Natural killer cell (primary cell): ENCODE results near the gene CDC73. TPM values are rescaled to one million over a fixed set of nuclear protein-coding genes. Genes with fewer than 3 reads are reported as not detected.

Experiments used
- ATAC-seq, 3 donors: fragments of 150-1000 bp in 2 of 3; fragments of 200-7000 bp in 1 of 3; cut with Tn5 transposase; 1 replicate in 1 of 3; 2 replicates in 2 of 3; pipeline ENCODE4 v1.10.0; 2021; ENCODE audit warnings: mild to moderate bottlenecking in 2 of 3, moderate library complexity in 2 of 3
- DNase-seq, 2 donors: peaks; one replicate each; pipeline versions ENCODE4 v3.0.0 to v3.0.0-alpha.2; 2013 to 2021; ENCODE audit warnings: mixed read lengths in 1 of 2
- H3K27ac ChIP-seq: one replicate; pipeline ENCODE4 v1.5.1; 2013; ENCODE audit warnings: mild to moderate bottlenecking, low read length
- H3K27me3 ChIP-seq: one replicate; pipeline ENCODE4 v1.6.1; 2013; ENCODE audit warnings: low read length; ENCODE audit not compliant: control insufficient read depth, insufficient read depth
- H3K36me3 ChIP-seq: one replicate; pipeline ENCODE4 v1.6.1; 2013; ENCODE audit warnings: low read length; ENCODE audit not compliant: control insufficient read depth, insufficient read depth
- H3K4me1 ChIP-seq: one replicate; pipeline ENCODE4 v1.6.1; 2013; ENCODE audit warnings: low read length; ENCODE audit not compliant: control insufficient read depth, insufficient read depth
- H3K4me3 ChIP-seq: one replicate; pipeline ENCODE4 v1.5.1; 2013; ENCODE audit warnings: low read length
- H3K9me3 ChIP-seq: one replicate; pipeline ENCODE4 v1.6.1; 2013; ENCODE audit warnings: low read length; ENCODE audit not compliant: control insufficient read depth, insufficient read depth
- H3K27ac Mint-ChIP-seq, 2 donors: one replicate each; pipeline ENCODE4 v1.8.0; 2022; ENCODE audit warnings: mild to moderate bottlenecking in 2 of 2, mixed read lengths in 2 of 2, moderate library complexity in 1 of 2
- H3K27me3 Mint-ChIP-seq, 2 donors: one replicate each; pipeline ENCODE4 v1.8.0; 2022; ENCODE audit warnings: low read depth in 2 of 2, mixed read lengths in 2 of 2
- H3K36me3 Mint-ChIP-seq: one replicate; pipeline ENCODE4 v1.8.0; 2022; ENCODE audit warnings: mixed read lengths
- H3K4me1 Mint-ChIP-seq, 2 donors: one replicate each; pipeline ENCODE4 v1.8.0; 2022; ENCODE audit warnings: mixed read lengths in 2 of 2
- H3K4me3 Mint-ChIP-seq: one replicate; pipeline ENCODE4 v1.8.0; 2022; ENCODE audit warnings: mild to moderate bottlenecking, moderate library complexity, mixed read lengths
- H3K9me3 Mint-ChIP-seq, 2 donors: one replicate each; pipeline ENCODE4 v1.8.0; 2022; ENCODE audit warnings: mixed read lengths in 2 of 2
- CTCF ChIP-seq: fragments of 200-600 bp; IDR thresholded peaks from one replicate; pipeline ENCODE4 v1.8.0; 2022; ENCODE audit warnings: antibody characterized with exemption
- WGBS: methylation state at CpG from one replicate; pipeline ENCODE4 v1.1.7; 2013; ENCODE audit warnings: missing lambda C conversion rate; ENCODE audit not compliant: insufficient coverage; 5-methylcytosine and 5-hydroxymethylcytosine counted together
- intact Hi-C: fragments of 100-400 bp; cut with micrococcal nuclease; formaldehyde crosslinking; loops from one replicate; pipeline ENCODE4 v1.14.2; 2022
- total RNA-seq, 4 donors: library from RNA; stranded (reverse); fragments of 120-200 nt in 1 of 4; gene quantifications; one replicate each; pipeline versions ENCODE4 v1.2.3 to v1.2.4, GENCODE V29; 2013 to 2022

The CDC73 gene
- total RNA-seq, 3 donors from 2014 or later (not counting 1 experiment from before 2014, with no cell fraction given) = 73.2 to 86.0 (median 82.6) TPM

GRCh38 chr1:193141804-193142203 lies 20.0 kb downstream of the CDC73 start:
- H3K9me3 ChIP-seq = no peaks in the 10 kb centered on the region
- peaks cover 66% of the 10 kb centered on the region for H3K36me3 ChIP-seq
- no peak overlapping the region for H3K4me3 Mint-ChIP-seq
- H3K27me3 Mint-ChIP-seq = no peaks in the 10 kb centered on the region
- no peak overlapping the region for H3K4me3 ChIP-seq
- no peak for ATAC-seq
- H3K27ac Mint-ChIP-seq = no peak overlapping the region
- H3K36me3 Mint-ChIP-seq = peaks cover 13% of the 10 kb centered on the region
- WGBS = 58% methylated on average over 2 of the region's 3 CpGs
- no peak for TF ChIP-seq CTCF
- no peaks in the 10 kb centered on the region for H3K4me1 ChIP-seq
- intact Hi-C loops = no loop called here
- H3K27me3 ChIP-seq = no peaks in the 10 kb centered on the region
- peaks cover 7 to 11% of the 10 kb centered on the region in 2 donors for H3K4me1 Mint-ChIP-seq
- peak in 1 of 2 donors; percentile 25 for DNase-seq
- H3K9me3 Mint-ChIP-seq = no peaks in the 10 kb centered on the region
- H3K27ac ChIP-seq = no peak overlapping the region

GRCh38 chr1:193142409-193142808 lies 20.6 kb downstream of the CDC73 start:
- ATAC-seq (no peak), DNase-seq (no peak)
- Mint-ChIP-seq H3K4me3 (no peak overlapping the region), H3K27me3 (no peaks in the 10 kb centered on the region), H3K4me1 (peaks cover 5 to 11% of the 10 kb centered on the region in 2 donors), H3K9me3 (no peaks in the 10 kb centered on the region), H3K27ac (no peak overlapping the region), H3K36me3 (peaks cover 13% of the 10 kb centered on the region)
- intact Hi-C loops = no loop called here
- Histone ChIP-seq H3K4me1 (no peaks in the 10 kb centered on the region), H3K4me3 (no peak overlapping the region), H3K27me3 (no peaks in the 10 kb centered on the region), H3K9me3 (no peaks in the 10 kb centered on the region), H3K36me3 (peaks cover 66% of the 10 kb centered on the region), H3K27ac (no peak overlapping the region)
- TF ChIP-seq CTCF = no peak
- 100% methylated on average over 1 of the region's 2 CpGs for WGBS

GRCh38 chr1:193143285-193143684 lies 21.5 kb downstream of the CDC73 start:
- DNase-seq (peak in 1 of 2 donors; percentile 43), ATAC-seq (no peak)
- H3K36me3 Mint-ChIP-seq = peaks cover 13% of the 10 kb centered on the region
- peak; percentile 14 for TF ChIP-seq CTCF
- Histone ChIP-seq H3K9me3 (no peaks in the 10 kb centered on the region), H3K4me3 (no peak overlapping the region), H3K36me3 (peaks cover 67% of the 10 kb centered on the region), H3K4me1 (no peaks in the 10 kb centered on the region), H3K27me3 (no peaks in the 10 kb centered on the region), H3K27ac (no peak overlapping the region)
- H3K27me3 Mint-ChIP-seq = no peaks in the 10 kb centered on the region
- intact Hi-C loops = no loop called here
- no peaks in the 10 kb centered on the region for H3K9me3 Mint-ChIP-seq
- no CpG with 5 or more reads among the region's 1 CpG for WGBS
- no peak overlapping the region for H3K27ac Mint-ChIP-seq
- no peak overlapping the region for H3K4me3 Mint-ChIP-seq
- peaks cover 0 to 11% of the 10 kb centered on the region in 2 donors for H3K4me1 Mint-ChIP-seq

GRCh38 chr1:193144361-193144938 lies 22.6 kb downstream of the CDC73 start:
- Mint-ChIP-seq H3K4me3 (no peak overlapping the region), H3K36me3 (peaks cover 9% of the 10 kb centered on the region), H3K27ac (no peak overlapping the region), H3K27me3 (no peaks in the 10 kb centered on the region), H3K9me3 (no peaks in the 10 kb centered on the region), H3K4me1 (peaks cover 0 to 11% of the 10 kb centered on the region in 2 donors)
- DNase-seq = no peak
- Histone ChIP-seq H3K9me3 (no peaks in the 10 kb centered on the region), H3K4me1 (no peaks in the 10 kb centered on the region), H3K27ac (no peak overlapping the region), H3K4me3 (no peak overlapping the region), H3K27me3 (no peaks in the 10 kb centered on the region), H3K36me3 (peaks cover 70% of the 10 kb centered on the region)
- intact Hi-C loops = no loop called here
- no peak for ATAC-seq
- 92% methylated on average over 4 of the region's 5 CpGs for WGBS
- no peak for TF ChIP-seq CTCF
